Pulmonary artery endothelial cell (primary cell): Measurements from ENCODE around the gene TYR. TPM values are rescaled to one million over a fixed set of nuclear protein-coding genes. Genes with fewer than 3 reads are reported as not detected.
"Not testable (repeated sequence)": the region's sequence is repeated elsewhere in the genome, so short reads cannot be mapped to it uniquely, and the experiment has no call there.

Experiments used
- DNase-seq: peaks from one replicate; pipeline ENCODE4 v3.0.0-alpha.2; 2011; ENCODE audit warnings: low read depth, low spot score
- total RNA-seq: library from RNA; depleted of rRNA; stranded (reverse); fragments of >200 nt; gene quantifications from 2 replicates; pipeline ENCODE4 v1.2.3, GENCODE V29; 2014

The TYR gene
- total RNA-seq, 1 donor from 2014 or later: not detected

DNA sequence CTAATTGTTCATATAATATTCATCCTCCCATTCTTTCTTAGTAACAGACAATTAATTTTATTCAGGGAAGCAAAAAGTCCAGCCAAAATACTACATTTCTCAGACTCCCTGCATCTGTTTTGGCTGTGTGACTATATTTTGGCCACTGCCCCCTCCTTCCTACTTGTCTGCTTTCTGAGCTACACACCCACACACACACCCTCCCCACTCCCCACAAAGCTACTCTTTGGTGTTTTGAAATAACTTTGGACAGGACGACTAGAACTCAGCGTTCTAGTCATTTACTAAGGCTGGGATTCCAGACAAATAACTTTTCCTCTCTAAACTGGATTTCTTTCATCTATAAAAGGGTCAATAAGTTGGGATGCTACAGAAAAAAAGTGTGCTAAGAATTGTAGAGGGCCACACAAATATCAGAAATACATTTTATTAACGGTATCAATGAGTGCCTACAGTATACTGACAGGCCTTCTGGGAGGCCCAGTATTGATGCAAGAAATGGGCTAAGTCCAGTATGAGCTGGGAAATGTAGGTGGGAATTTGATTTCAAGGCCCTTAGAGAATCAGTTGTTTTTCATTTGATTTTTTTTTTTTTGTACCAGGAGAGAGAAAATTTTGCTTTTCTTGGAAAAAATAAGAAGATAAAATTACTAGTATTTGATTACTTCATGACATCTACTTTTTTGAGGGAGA is 165.4 kb downstream of the TYR start:
- DNase-seq: not testable (repeated sequence)

Other genes starting within 250 kb of the TYR start
- under 0.01 and 0.04 TPM in 2 replicates for gene GRM5, start 111.9 kb upstream of the TYR start, total RNA-seq